A673 (cell line): Measurements from ENCODE around the gene MED12L. TPM values are rescaled to one million over a fixed set of nuclear protein-coding genes. Genes with fewer than 3 reads are reported as not detected.

Experiments
- BruUV-seq: library from RNA; stranded (reverse); fragments of 400-500 nt; replicated peaks from 2 replicates; lab custom pipeline; 2021; lab: Mats Ljungman, UMichigan
- CTCF ChIA-PET: fragments of 300-600 bp; sonication (Branson Sonifier 250); formaldehyde crosslinking; loops from one replicate; lab custom pipeline; 2022; ENCODE audit warnings: antibody characterized with exemption; lab: Charles Lee
- POLR2A ChIA-PET: fragments of 300-600 bp; sonication (Branson Sonifier 250); formaldehyde crosslinking; loops from one replicate; lab custom pipeline; 2022; ENCODE audit warnings: antibody characterized with exemption; ENCODE audit not compliant: low non-redundant PET; lab: Charles Lee
- DNase-seq: peaks from one replicate; pipeline ENCODE4 v3.0.0-alpha.2; 2015; ENCODE audit warnings: low spot score
- H3K27ac ChIP-seq: fragments of 200-600 bp; sonication (generic); 2 replicates; pipeline ENCODE4 v1.5.1; 2016; ENCODE audit warnings: mixed run types, low read depth, mild to moderate bottlenecking, mixed read lengths, antibody characterized with exemption, low read length; ENCODE audit not compliant: poor library complexity, severe bottlenecking
- H3K27me3 ChIP-seq: fragments of 200-600 bp; sonication (generic); replicated peaks from 2 replicates; pipeline ENCODE4 v1.6.1; 2017; ENCODE audit warnings: mixed run types, low read depth, mild to moderate bottlenecking, mixed read lengths, antibody characterized with exemption, low read length; ENCODE audit not compliant: insufficient read depth, poor library complexity
- H3K36me3 ChIP-seq: fragments of 200-600 bp; sonication (generic); 2 replicates; pipeline ENCODE4 v1.6.1; 2016; ENCODE audit warnings: mixed run types, mild to moderate bottlenecking, mixed read lengths, antibody characterized with exemption, low read length; ENCODE audit not compliant: insufficient read depth, poor library complexity, severe bottlenecking
- H3K4me1 ChIP-seq: fragments of 200-600 bp; sonication (generic); 2 replicates; pipeline ENCODE4 v1.6.1; 2017; ENCODE audit warnings: mixed run types, mild to moderate bottlenecking, mixed read lengths, antibody characterized with exemption, low read length; ENCODE audit not compliant: insufficient read depth, poor library complexity, severe bottlenecking
- H3K4me3 ChIP-seq: fragments of 200-600 bp; sonication (generic); 2 replicates; pipeline ENCODE4 v1.5.1; 2016; ENCODE audit warnings: low read depth, mixed run types, mild to moderate bottlenecking, mixed read lengths, low read length; ENCODE audit not compliant: poor library complexity, severe bottlenecking
- H3K9me3 ChIP-seq: fragments of 200-600 bp; sonication (generic); 2 replicates; pipeline ENCODE4 v1.6.1; 2016; ENCODE audit warnings: mixed run types, low read depth, mild to moderate bottlenecking, mixed read lengths, antibody characterized with exemption, low read length; ENCODE audit not compliant: poor library complexity, severe bottlenecking
- EZH2 ChIP-seq: fragments of 200-600 bp; sonication (generic); IDR thresholded peaks from 2 replicates; pipeline ENCODE4 v1.6.1; 2017; ENCODE audit warnings: borderline replicate concordance, low read depth, mild to moderate bottlenecking, mixed read lengths, antibody characterized with exemption, low read length; ENCODE audit not compliant: poor library complexity, severe bottlenecking
- intact Hi-C: fragments of 100-400 bp; cut with micrococcal nuclease; formaldehyde crosslinking; loops from one replicate; pipeline ENCODE4 v1.10.0; 2022; ENCODE audit not compliant: unreplicated experiment
- total RNA-seq: library from RNA; stranded (reverse); gene quantifications from 2 replicates; pipeline ENCODE4 v1.2.3, GENCODE V29; 2021
- TF ChIP-seq, protein P1 (sequence below): fragments of 300-800, 200-600 bp; sonication (generic); conservative IDR thresholded peaks from 2 replicates; pipeline ENCODE4 v1.5.1; 2017; ENCODE audit warnings: low read depth, mild to moderate bottlenecking, antibody characterized with exemption, low read length, moderate library complexity, mixed read lengths

The MED12L gene
- total RNA-seq, 1 experiment from 2014 or later = 0.71 TPM

DNA sequence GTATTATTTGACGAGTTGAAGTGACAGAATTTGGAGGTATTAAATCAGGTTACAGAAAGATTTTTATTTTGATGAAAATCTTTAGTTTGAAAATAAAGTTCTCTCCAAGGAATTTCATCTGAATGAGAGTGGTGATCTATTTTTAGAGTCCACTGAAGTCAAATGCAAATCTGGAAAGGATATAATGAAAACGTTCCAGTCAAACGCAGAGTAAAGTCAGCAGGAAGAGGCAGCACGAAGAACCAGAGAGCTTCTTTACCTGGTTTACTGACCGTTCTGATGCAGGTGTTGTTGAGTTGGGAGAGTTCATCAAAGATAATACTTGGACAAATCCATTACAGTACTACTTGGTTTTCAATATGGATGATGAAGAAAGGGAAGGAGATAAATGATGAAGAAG is 184.2 kb downstream of the MED12L start:
- ChIA-PET POLR2A (no interaction called here), CTCF (no interaction called here)
- no peaks in the 10 kb centered on the region for H3K36me3 ChIP-seq
- no peak for DNase-seq
- no peaks in the 10 kb centered on the region for H3K27me3 ChIP-seq
- no peak overlapping the region for H3K4me3 ChIP-seq
- H3K27ac ChIP-seq = no peak overlapping the region
- BruUV-seq = no TSS peak
- H3K4me1 ChIP-seq = peaks cover 17% of the 10 kb centered on the region
- no peaks in the 10 kb centered on the region for H3K9me3 ChIP-seq
- TF ChIP-seq, protein P1, sequence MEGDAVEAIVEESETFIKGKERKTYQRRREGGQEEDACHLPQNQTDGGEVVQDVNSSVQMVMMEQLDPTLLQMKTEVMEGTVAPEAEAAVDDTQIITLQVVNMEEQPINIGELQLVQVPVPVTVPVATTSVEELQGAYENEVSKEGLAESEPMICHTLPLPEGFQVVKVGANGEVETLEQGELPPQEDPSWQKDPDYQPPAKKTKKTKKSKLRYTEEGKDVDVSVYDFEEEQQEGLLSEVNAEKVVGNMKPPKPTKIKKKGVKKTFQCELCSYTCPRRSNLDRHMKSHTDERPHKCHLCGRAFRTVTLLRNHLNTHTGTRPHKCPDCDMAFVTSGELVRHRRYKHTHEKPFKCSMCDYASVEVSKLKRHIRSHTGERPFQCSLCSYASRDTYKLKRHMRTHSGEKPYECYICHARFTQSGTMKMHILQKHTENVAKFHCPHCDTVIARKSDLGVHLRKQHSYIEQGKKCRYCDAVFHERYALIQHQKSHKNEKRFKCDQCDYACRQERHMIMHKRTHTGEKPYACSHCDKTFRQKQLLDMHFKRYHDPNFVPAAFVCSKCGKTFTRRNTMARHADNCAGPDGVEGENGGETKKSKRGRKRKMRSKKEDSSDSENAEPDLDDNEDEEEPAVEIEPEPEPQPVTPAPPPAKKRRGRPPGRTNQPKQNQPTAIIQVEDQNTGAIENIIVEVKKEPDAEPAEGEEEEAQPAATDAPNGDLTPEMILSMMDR = no peak
- no peak for TF ChIP-seq EZH2
- intact Hi-C loops = no loop called here

DNA sequence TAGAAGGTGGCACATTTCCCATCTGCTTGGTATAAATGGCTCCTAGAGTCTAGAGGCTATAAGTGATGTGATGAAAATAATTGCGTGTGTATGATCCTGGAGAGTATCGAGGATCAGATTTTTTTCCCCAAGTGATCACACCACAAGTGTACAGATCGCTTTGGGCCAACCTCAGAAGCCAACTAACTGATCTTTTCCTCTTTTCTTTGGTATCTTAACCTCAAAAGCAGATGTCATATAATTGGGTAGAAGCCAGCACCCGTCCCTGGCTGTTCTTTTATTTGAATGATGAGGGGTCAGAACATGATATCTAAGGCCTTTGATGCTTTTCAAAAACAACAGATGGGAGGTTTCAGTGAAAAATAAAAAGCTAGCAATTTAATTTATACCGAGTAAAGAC is 189.6 kb downstream of the MED12L start:
- BruUV-seq = no TSS peak
- DNase-seq = no peak
- no peaks in the 10 kb centered on the region for H3K27me3 ChIP-seq
- no peak overlapping the region for H3K27ac ChIP-seq
- POLR2A ChIA-PET = no interaction called here
- no peaks in the 10 kb centered on the region for H3K36me3 ChIP-seq
- TF ChIP-seq, protein P1 = no peak
- TF ChIP-seq EZH2 = no peak
- no peak overlapping the region for H3K4me3 ChIP-seq
- no peaks in the 10 kb centered on the region for H3K4me1 ChIP-seq
- CTCF ChIA-PET = no interaction called here
- H3K9me3 ChIP-seq = no peaks in the 10 kb centered on the region
- intact Hi-C loops = no loop called here

DNA sequence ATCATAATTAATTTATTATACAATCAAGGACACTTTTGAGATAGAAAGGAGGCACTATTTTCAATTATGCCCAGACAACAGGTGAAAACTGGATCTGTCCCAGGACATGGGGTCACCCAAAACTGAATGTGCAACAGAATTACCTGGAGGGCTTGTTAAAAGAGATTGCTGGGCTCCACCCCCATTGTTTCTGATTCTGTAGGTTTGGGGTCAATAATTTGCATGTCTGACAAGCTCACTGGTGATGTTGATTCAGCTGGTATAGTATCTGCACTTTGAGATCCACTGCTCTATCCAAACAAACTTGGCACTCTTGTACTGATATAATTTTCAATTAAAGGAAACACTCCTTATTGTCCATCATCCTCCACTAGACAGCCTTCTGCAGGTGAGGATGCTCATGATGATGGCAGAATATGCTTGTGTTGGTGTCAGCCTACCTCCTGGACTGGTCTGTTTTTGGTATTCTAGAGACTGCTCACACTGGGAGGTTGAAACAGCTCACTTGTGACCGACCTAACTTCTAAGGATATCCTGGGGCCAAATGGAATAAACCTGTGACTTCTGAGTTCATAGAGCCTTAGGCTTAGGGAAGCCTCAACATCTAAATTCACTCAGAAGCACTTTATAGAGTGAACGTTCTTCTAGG is 190.7 kb downstream of the MED12L start:
- H3K36me3 ChIP-seq = no peaks in the 10 kb centered on the region
- POLR2A ChIA-PET = no interaction called here
- H3K9me3 ChIP-seq = no peaks in the 10 kb centered on the region
- H3K4me1 ChIP-seq = no peaks in the 10 kb centered on the region
- CTCF ChIA-PET = no interaction called here
- no TSS peak for BruUV-seq
- intact Hi-C loops = no loop called here
- no peak for DNase-seq
- no peaks in the 10 kb centered on the region for H3K27me3 ChIP-seq
- no peak overlapping the region for H3K27ac ChIP-seq
- no peak overlapping the region for H3K4me3 ChIP-seq
- TF ChIP-seq EZH2 = no peak
- TF ChIP-seq, protein P1 = no peak
